Transverse colon (tissue), 4 donors: ENCODE data around the gene HCFC1R1. TPM values are rescaled to one million over a fixed set of nuclear protein-coding genes. Genes with fewer than 3 reads are reported as not detected.

Source experiments
- DNase-seq: peaks from one replicate; pipeline ENCODE4 v3.0.0-alpha.2; 2019
- H3K27ac ChIP-seq, 4 donors: fragments of 200-600 bp; sonication (generic); 2 replicates each; pipeline ENCODE4 v1.5.1; 2016 to 2018; ENCODE audit warnings: inconsistent platforms in 4 of 4
- H3K27me3 ChIP-seq: fragments of 200-600 bp; sonication (generic); 2 replicates; pipeline ENCODE4 v1.5.1; 2017; ENCODE audit warnings: inconsistent platforms
- H3K36me3 ChIP-seq, 4 donors: fragments of 200-600 bp; sonication (generic); 2 replicates each; pipeline ENCODE4 v1.5.1; 2017 to 2019; ENCODE audit warnings: inconsistent platforms in 4 of 4
- H3K4me1 ChIP-seq, 4 donors: fragments of 200-600 bp; sonication (generic); 2 replicates each; pipeline ENCODE4 v1.5.1; 2017 to 2020; ENCODE audit warnings: inconsistent platforms in 4 of 4
- H3K4me3 ChIP-seq, 4 donors: fragments of 200-600 bp; sonication (generic); 1 replicate in 1 of 4; 2 replicates in 3 of 4; pipeline versions ENCODE4 v1.5.1 to v1.6.1; 2017 to 2019; ENCODE audit warnings: inconsistent platforms in 4 of 4
- H3K9me3 ChIP-seq, 2 donors: fragments of 200-600 bp; sonication (generic); 2 replicates each; pipeline ENCODE4 v1.5.1; 2017 to 2019; ENCODE audit warnings: inconsistent platforms in 2 of 2
- EP300 ChIP-seq: sonication (generic); formaldehyde crosslinking; IDR thresholded peaks from one replicate; pipeline ENCODE4 v1.6.1; 2017; ENCODE audit warnings: antibody characterized with exemption, low read depth
- POLR2A ChIP-seq: fragments of 450-650 bp; IDR thresholded peaks from one replicate; pipeline ENCODE4 v1.6.1; 2016; ENCODE audit warnings: antibody characterized with exemption, mild to moderate bottlenecking, moderate library complexity
- POLR2AphosphoS5 ChIP-seq, 3 donors: sonication (generic); formaldehyde crosslinking; IDR thresholded peaks; one replicate each; pipeline ENCODE4 v1.6.1; 2016; ENCODE audit warnings: antibody characterized with exemption in 3 of 3
- WGBS, 2 donors: methylation state at CpG; one replicate each; pipeline ENCODE4 v1.1.5; 2018; ENCODE audit warnings: low coverage in 1 of 2; 5-methylcytosine and 5-hydroxymethylcytosine counted together
- in situ Hi-C, 4 donors: fragments of 200-750 bp; cut with MboI; loops; one replicate each; pipeline versions ENCODE4 v1.15.0 to v1.15.1; 2017; ENCODE audit warnings: low sequenced_read_pairs in 3 of 4, low pct_ligation_motif_present in 1 of 4, low pct_unique_long_range_greater_than_20kb in 1 of 4
- intact Hi-C: fragments of 100-400 bp; cut with DNase I; formaldehyde crosslinking; loops from one replicate; pipeline ENCODE4 v1.15.1; 2023; ENCODE audit warnings: low total_unique reads
- total RNA-seq, 4 donors: library from RNA; depleted of rRNA; stranded (reverse); fragments of >200 nt; gene quantifications; one replicate each; pipeline ENCODE4 v1.1.0, GENCODE V29; 2016
- TF ChIP-seq, protein P1 (sequence below), 5 experiments: fragments of 200-600 bp in 3 of 5; fragments of 450-650 bp in 2 of 5; sonication (generic) in 3 of 5; IDR thresholded peaks; 1 replicate in 2 of 5; 2 replicates in 3 of 5; pipeline ENCODE4 v1.5.1; 2016 to 2017; ENCODE audit warnings: antibody characterized with exemption in 5 of 5, inconsistent platforms in 3 of 5, mild to moderate bottlenecking in 2 of 5, moderate library complexity in 1 of 5

HCFC1R1 gene
- total RNA-seq, 4 donors from 2014 or later: 4.4 to 35.4 (median 17.5) TPM

DNA sequence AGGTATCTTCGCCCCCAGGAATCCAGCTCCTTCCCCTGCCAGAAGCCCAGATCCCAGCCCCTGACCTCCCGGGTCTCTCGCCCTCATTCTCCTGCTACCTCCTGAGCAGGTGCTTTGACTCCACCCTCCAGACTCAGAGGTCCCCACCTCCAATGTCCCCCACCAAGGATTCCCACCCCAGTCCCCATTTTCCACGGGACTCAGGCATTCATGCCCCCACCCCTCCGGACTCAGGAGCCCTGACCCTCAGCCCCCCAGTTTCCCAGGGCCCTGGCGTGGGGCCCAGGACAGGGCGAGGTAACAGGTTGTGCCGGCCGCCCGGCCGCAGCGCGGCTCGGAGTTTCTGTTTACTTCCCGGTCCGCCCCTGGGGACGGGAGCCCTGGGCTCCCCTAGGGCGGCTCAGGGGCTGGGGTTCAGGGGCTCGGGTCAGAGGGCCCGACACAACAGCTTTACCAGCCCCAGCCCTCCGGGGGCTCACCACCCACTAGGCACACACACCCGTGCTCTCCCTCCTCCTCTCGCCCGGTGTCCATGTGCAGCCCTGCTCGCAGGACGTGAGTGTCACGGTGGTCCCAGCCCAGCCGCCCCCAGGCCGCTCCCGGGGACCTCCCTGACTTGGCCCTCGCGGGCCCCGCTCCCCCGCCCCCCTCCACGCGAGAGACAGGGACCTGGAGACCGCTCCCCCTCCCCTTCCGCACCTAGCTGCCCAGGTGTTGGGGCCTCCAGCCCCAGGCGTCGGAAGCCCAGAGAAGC, 12.4 kb upstream of the HCFC1R1 start:
- peaks cover 0 to 52% (median 32%) of the 10 kb centered on the region in 4 donors for H3K4me1 ChIP-seq
- H3K4me3 ChIP-seq: peak overlapping the region; percentile 35 to 72 (median 58)
- peaks cover 72% of the 10 kb centered on the region for H3K27me3 ChIP-seq
- H3K36me3 ChIP-seq: no peaks in the 10 kb centered on the region
- TF ChIP-seq POLR2A: no peak
- peak in 1 of 3 donors; percentile 30 for TF ChIP-seq POLR2AphosphoS5 (IDR thresholded peaks at IDR 0.05)
- TF ChIP-seq EP300: no peak
- TF ChIP-seq, protein P1, sequence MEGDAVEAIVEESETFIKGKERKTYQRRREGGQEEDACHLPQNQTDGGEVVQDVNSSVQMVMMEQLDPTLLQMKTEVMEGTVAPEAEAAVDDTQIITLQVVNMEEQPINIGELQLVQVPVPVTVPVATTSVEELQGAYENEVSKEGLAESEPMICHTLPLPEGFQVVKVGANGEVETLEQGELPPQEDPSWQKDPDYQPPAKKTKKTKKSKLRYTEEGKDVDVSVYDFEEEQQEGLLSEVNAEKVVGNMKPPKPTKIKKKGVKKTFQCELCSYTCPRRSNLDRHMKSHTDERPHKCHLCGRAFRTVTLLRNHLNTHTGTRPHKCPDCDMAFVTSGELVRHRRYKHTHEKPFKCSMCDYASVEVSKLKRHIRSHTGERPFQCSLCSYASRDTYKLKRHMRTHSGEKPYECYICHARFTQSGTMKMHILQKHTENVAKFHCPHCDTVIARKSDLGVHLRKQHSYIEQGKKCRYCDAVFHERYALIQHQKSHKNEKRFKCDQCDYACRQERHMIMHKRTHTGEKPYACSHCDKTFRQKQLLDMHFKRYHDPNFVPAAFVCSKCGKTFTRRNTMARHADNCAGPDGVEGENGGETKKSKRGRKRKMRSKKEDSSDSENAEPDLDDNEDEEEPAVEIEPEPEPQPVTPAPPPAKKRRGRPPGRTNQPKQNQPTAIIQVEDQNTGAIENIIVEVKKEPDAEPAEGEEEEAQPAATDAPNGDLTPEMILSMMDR (IDR thresholded peaks at IDR 0.05): no peak
- H3K27ac ChIP-seq: peak overlapping the region; percentile 76 to 88 (median 84)
- H3K9me3 ChIP-seq: no peaks in the 10 kb centered on the region
- WGBS, 2 donors: 3% methylated on average over 24 of the region's 40 CpGs; no CpG with 5 or more reads in 1 of the 2 donors
- intact Hi-C loops (no loop called here), in situ Hi-C loops (loop anchor here in 1 of 4 donors (25.0 kb wide), 1 partner anchor 101 kb away; the partner anchor contains the start of gene ZNF213)
- DNase-seq: peak; percentile 72

DNA sequence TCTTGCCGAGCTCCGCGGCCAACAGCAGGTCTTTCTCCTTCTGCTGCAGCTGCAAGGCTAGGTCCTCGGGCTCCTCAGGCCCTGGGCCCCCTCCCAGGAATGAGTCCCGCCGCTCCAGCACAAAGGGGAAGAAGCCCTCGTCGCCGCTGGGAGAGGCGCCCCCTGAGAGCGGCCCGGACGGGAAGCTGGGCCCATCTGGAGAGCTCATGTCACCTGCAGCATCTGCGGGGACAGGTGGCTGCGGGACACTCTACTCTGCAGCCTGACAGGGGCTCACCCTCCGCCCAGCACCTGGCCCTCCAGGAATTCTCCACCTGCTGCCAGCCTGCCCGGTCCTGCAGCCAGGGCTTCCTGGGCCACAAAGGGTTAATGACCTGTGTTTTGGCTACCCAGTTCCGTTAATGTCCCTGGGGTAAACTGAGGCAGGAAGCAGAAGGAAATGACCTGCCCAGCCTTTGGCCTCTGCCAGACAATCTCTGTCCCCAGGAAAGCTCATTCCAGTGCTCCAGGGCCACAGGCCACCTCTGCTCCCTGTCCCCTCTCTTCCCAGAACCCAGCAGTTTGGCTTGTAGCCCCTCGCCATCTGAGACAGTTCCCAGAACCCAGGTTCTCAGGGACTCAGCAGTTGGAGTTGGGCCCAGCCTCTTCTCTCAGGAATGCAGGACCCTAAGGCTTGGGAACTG, 11.7 kb upstream of the HCFC1R1 start:
- WGBS, 2 donors: 33% methylated on average over 7 of the region's 19 CpGs; no CpG with 5 or more reads in 1 of the 2 donors
- Histone ChIP-seq H3K27ac (peak overlapping the region in 3 of 4 donors; percentile 81 to 88 (median 88)), H3K36me3 (no peaks in the 10 kb centered on the region), H3K4me1 (peaks cover 0 to 52% (median 32%) of the 10 kb centered on the region in 4 donors), H3K9me3 (no peaks in the 10 kb centered on the region), H3K4me3 (peak overlapping the region in 3 of 4 donors; percentile 55 to 72 (median 60)), H3K27me3 (peaks cover 76% of the 10 kb centered on the region)
- in situ Hi-C loops: loop anchor here in 1 of 4 donors (25.0 kb wide), 1 partner anchor 102 kb away; the partner anchor contains the start of gene ZNF213
- no peak for TF ChIP-seq EP300
- no peak for TF ChIP-seq POLR2A
- TF ChIP-seq POLR2AphosphoS5 (IDR thresholded peaks at IDR 0.05): no peak
- TF ChIP-seq, protein P1 (IDR thresholded peaks at IDR 0.05): no peak
- intact Hi-C loops: no loop called here
- no peak for DNase-seq

DNA sequence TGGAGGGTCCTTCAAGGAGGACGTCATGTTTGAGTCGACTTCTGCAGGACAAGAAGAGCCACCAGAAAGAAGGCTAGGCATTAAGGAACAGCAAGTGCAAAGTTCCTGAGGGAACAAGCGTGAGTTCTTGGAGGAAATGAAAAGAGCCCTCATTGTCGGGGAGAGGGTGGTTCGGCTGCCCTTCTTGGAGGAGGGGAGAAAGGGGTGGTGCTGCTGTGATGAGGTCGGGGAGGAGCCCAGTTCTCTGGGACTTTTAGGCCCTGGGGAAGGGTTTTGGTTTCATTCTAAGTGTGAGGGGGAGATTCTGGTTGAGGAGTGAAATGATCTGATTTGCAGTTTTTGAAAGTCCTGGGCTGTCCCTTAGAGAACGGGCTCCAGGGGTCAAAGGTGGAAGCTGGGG, 8.9 kb upstream of the HCFC1R1 start:
- Histone ChIP-seq H3K9me3 (no peaks in the 10 kb centered on the region), H3K27me3 (peaks cover 79% of the 10 kb centered on the region), H3K4me1 (peaks cover 0 to 64% (median 31%) of the 10 kb centered on the region in 4 donors), H3K36me3 (no peaks in the 10 kb centered on the region), H3K4me3 (no peak overlapping the region), H3K27ac (no peak overlapping the region)
- no peak for DNase-seq
- in situ Hi-C loops (loop anchor here in 1 of 4 donors (25.0 kb wide), 1 partner anchor 105 kb away; the partner anchor contains the start of gene ZNF213), intact Hi-C loops (no loop called here)
- 23 to 33% methylated on average over 6 to 7 of the region's 7 CpGs for WGBS, 2 donors
- TF ChIP-seq POLR2A: no peak
- TF ChIP-seq EP300: no peak
- TF ChIP-seq POLR2AphosphoS5 (IDR thresholded peaks at IDR 0.05): no peak
- TF ChIP-seq, protein P1 (IDR thresholded peaks at IDR 0.05): no peak
